ENCODE measurements around the gene SLC17A3.

The SLC17A3 gene

GRCh38 chr6:25869840-25870239 lies 4.2 kb downstream of the SLC17A3 start:
- TF ChIP-seq RAD21 (IDR thresholded peaks at IDR 0.05; ENCODE audit: low read depth) (no peak), CREB1 (IDR thresholded peaks at IDR 0.05; ENCODE audit: low read depth) (no peak), EP300 (IDR thresholded peaks at IDR 0.05; ENCODE audit: borderline replicate concordance) (no peak), YY1 (IDR thresholded peaks at IDR 0.05; ENCODE audit: low read depth) (no peak), CEBPB (IDR thresholded peaks at IDR 0.05) (no peak), TEAD4 (IDR thresholded peaks at IDR 0.05) (no peak), REST (IDR thresholded peaks at IDR 0.05; ENCODE audit: low read depth) (no peak), NFIC (IDR thresholded peaks at IDR 0.05) (no peak), EGR1 (IDR thresholded peaks at IDR 0.05) (no peak), ZBTB7A (IDR thresholded peaks at IDR 0.05; ENCODE audit: low read depth) (no peak)
- TF ChIP-seq, protein P1, sequence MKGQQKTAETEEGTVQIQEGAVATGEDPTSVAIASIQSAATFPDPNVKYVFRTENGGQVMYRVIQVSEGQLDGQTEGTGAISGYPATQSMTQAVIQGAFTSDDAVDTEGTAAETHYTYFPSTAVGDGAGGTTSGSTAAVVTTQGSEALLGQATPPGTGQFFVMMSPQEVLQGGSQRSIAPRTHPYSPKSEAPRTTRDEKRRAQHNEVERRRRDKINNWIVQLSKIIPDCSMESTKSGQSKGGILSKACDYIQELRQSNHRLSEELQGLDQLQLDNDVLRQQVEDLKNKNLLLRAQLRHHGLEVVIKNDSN (IDR thresholded peaks at IDR 0.05): no peak
- TF ChIP-seq, protein P2, sequence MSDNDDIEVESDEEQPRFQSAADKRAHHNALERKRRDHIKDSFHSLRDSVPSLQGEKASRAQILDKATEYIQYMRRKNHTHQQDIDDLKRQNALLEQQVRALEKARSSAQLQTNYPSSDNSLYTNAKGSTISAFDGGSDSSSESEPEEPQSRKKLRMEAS (IDR thresholded peaks at IDR 0.05): no peak

DNA sequence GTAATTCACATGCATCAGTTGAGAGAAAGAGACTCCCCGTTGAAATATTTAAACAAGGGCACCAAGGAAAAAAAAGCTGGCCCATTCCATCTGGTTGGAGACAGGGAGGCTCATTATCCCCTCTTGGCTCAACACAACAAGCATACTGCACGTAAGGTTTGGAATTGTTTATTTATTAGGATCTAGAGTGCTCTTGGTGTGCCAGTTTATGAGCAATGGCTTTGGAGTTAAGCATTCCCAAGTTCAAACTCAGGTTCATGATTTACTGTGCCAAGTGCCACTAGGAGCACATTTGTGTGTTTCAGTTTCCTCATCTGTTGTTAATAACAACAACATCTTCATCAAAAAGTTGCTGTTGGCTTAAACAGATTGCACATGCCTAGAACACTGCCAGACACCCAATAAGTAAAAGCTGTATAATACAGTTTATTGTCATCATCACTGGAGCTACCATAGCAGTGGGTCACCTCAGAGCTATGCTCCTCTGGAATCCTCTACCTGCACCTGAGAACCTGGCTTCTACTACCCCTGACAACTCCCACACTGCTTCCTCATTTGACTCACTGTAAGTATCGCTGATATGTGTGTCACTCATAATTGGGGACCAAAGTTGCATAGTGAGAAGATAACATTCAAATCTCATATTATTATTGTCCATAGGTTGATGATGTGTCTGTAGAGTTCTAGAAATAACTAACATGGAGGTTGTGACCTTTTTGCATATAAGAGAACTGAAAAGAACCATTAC lies 5.4 kb downstream of the SLC17A3 start:
- no peak for TF ChIP-seq TEAD4 (IDR thresholded peaks at IDR 0.05)
- no peak for TF ChIP-seq ZBTB7A (IDR thresholded peaks at IDR 0.05; ENCODE audit: low read depth)
- TF ChIP-seq CREB1 (IDR thresholded peaks at IDR 0.05; ENCODE audit: low read depth): no peak
- TF ChIP-seq, protein P2 (IDR thresholded peaks at IDR 0.05): no peak
- no peak for TF ChIP-seq EGR1 (IDR thresholded peaks at IDR 0.05)
- TF ChIP-seq, protein P1 (IDR thresholded peaks at IDR 0.05): no peak
- no peak for TF ChIP-seq TAF1 (IDR thresholded peaks at IDR 0.05; ENCODE audit: low read depth)
- TF ChIP-seq NFIC (IDR thresholded peaks at IDR 0.05): no peak
- TF ChIP-seq FOXM1 (IDR thresholded peaks at IDR 0.05; ENCODE audit: borderline replicate concordance, low read depth): no peak
- TF ChIP-seq RAD21 (IDR thresholded peaks at IDR 0.05; ENCODE audit: low read depth): no peak
- no peak for TF ChIP-seq YY1 (IDR thresholded peaks at IDR 0.05; ENCODE audit: low read depth)
- TF ChIP-seq EP300 (IDR thresholded peaks at IDR 0.05; ENCODE audit: borderline replicate concordance): no peak
- no peak for TF ChIP-seq CEBPB (IDR thresholded peaks at IDR 0.05)
- TF ChIP-seq TCF12 (IDR thresholded peaks at IDR 0.05; ENCODE audit: low read depth): no peak
- no peak for TF ChIP-seq REST (IDR thresholded peaks at IDR 0.05; ENCODE audit: low read depth)

DNA sequence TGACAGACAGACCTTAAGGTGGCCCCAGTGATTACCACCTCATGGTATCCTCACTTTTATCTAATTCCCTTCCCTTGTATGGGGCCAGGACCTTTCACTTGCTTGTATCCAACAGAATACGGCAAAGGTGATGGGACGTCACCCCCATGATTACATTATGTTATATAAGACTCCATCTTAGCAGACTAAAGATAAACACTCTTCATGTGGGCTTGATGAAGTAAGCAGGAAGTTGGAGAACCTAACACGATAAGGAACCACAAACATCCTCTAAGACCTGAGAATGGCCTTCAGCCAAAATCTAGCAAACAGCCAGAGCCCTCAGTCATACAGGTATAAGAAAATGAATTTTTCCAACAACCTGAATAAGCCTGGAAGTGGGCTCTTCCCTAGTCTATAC lies 8.0 kb downstream of the SLC17A3 start:
- TF ChIP-seq CEBPB (IDR thresholded peaks at IDR 0.05) (no peak), TAF1 (IDR thresholded peaks at IDR 0.05; ENCODE audit: low read depth) (no peak), EGR1 (IDR thresholded peaks at IDR 0.05) (no peak), RAD21 (IDR thresholded peaks at IDR 0.05; ENCODE audit: low read depth) (no peak), NFIC (IDR thresholded peaks at IDR 0.05) (no peak), EP300 (IDR thresholded peaks at IDR 0.05; ENCODE audit: borderline replicate concordance) (no peak), ZBTB7A (IDR thresholded peaks at IDR 0.05; ENCODE audit: low read depth) (no peak), CREB1 (IDR thresholded peaks at IDR 0.05; ENCODE audit: low read depth) (no peak), TCF12 (IDR thresholded peaks at IDR 0.05; ENCODE audit: low read depth) (no peak), FOXM1 (IDR thresholded peaks at IDR 0.05; ENCODE audit: borderline replicate concordance, low read depth) (no peak), REST (IDR thresholded peaks at IDR 0.05; ENCODE audit: low read depth) (no peak), TEAD4 (IDR thresholded peaks at IDR 0.05) (no peak), YY1 (IDR thresholded peaks at IDR 0.05; ENCODE audit: low read depth) (no peak)
- TF ChIP-seq, protein P1 (IDR thresholded peaks at IDR 0.05): no peak
- TF ChIP-seq, protein P2 (IDR thresholded peaks at IDR 0.05): no peak
